Central memory CD4-positive, alpha-beta T cell (primary cell): ENCODE measurements around the gene MGAT5.
A peak's percentile ranks its signal among the peaks of the same experiment; 100 is the strongest.

Experiments
- DNase-seq: peaks from one replicate; pipeline ENCODE4 v3.0.0; 2022

MGAT5 gene

GRCh38 chr2:134369220-134369902 lies 115.5 kb downstream of the MGAT5 start:
- no peak for DNase-seq

- DNase-seq: no peak
These were observed 117.0 kb downstream of the MGAT5 start for GRCh38 chr2:134370655-134371445.

- DNase-seq: no peak
These were observed 118.3 kb downstream of the MGAT5 start for GRCh38 chr2:134372141-134372540.

GRCh38 chr2:134372611-134373131 lies 118.8 kb downstream of the MGAT5 start:
- DNase-seq: no peak

GRCh38 chr2:134375935-134376334 lies 122.1 kb downstream of the MGAT5 start:
- no peak for DNase-seq

GRCh38 chr2:134377730-134378129 lies 123.9 kb downstream of the MGAT5 start:
- DNase-seq: no peak

- DNase-seq: no peak
These were observed 125.4 kb downstream of the MGAT5 start for GRCh38 chr2:134379293-134379692.

GRCh38 chr2:134379722-134380121 lies 125.8 kb downstream of the MGAT5 start:
- DNase-seq: no peak

- DNase-seq: no peak
These were observed 127.3 kb downstream of the MGAT5 start for GRCh38 chr2:134381141-134381540.

GRCh38 chr2:134384131-134384530 lies 130.3 kb downstream of the MGAT5 start:
- no peak for DNase-seq

- DNase-seq: no peak
These were observed 131.3 kb downstream of the MGAT5 start for GRCh38 chr2:134385195-134385594.

GRCh38 chr2:134386310-134386709 lies 132.4 kb downstream of the MGAT5 start:
- DNase-seq: no peak

- no peak for DNase-seq
These were observed 135.5 kb downstream of the MGAT5 start for GRCh38 chr2:134389381-134389780.

GRCh38 chr2:134391751-134392160 lies 137.9 kb downstream of the MGAT5 start:
- peak; percentile 8 for DNase-seq

- no peak for DNase-seq
These were observed 138.7 kb downstream of the MGAT5 start for GRCh38 chr2:134392442-134393074.

- no peak for DNase-seq
These were observed 139.2 kb downstream of the MGAT5 start for GRCh38 chr2:134393075-134393461.

GRCh38 chr2:134395779-134396178 lies 141.9 kb downstream of the MGAT5 start:
- DNase-seq: no peak

GRCh38 chr2:134396493-134396892 lies 142.6 kb downstream of the MGAT5 start:
- DNase-seq: no peak

GRCh38 chr2:134397146-134397896 lies 143.4 kb downstream of the MGAT5 start:
- DNase-seq: no peak

GRCh38 chr2:134398300-134398699 lies 144.4 kb downstream of the MGAT5 start:
- DNase-seq: no peak

- DNase-seq: no peak
These were observed 145.2 kb downstream of the MGAT5 start for GRCh38 chr2:134399096-134399495.

- no peak for DNase-seq
These were observed 147.2 kb downstream of the MGAT5 start for GRCh38 chr2:134401081-134401497.

GRCh38 chr2:134401789-134402188 lies 147.9 kb downstream of the MGAT5 start:
- no peak for DNase-seq
